GM13976 (cell line): Measurements from ENCODE around the gene AKAP13.

Source experiments
- DNase-seq: peaks from one replicate; pipeline ENCODE4 v3.0.0; 2012; ENCODE audit warnings: low spot score
- in situ Hi-C: fragments of 300-500 bp; cut with MboI; formaldehyde crosslinking; loops from one replicate; pipeline ENCODE4 v1.12.0; 2022; ENCODE audit warnings: low sequenced_read_pairs, mixed read lengths, inconsistent platforms; ENCODE audit not compliant: unreplicated experiment
- TF ChIP-seq, protein P1 (sequence below): IDR thresholded peaks from 2 replicates; pipeline ENCODE4 v1.5.1; 2012; ENCODE audit warnings: borderline replicate concordance, mild to moderate bottlenecking; ENCODE audit not compliant: insufficient read depth; ENCODE audit errors: extremely low read depth, missing control alignments, control extremely low read depth

Gene AKAP13

GRCh38 chr15:85422607-85423006 lies 42.2 kb downstream of the AKAP13 start:
- in situ Hi-C loops: loop anchor here (10.0 kb wide), 1 partner anchor 52 kb away; no protein-coding TSS in a partner anchor
- TF ChIP-seq, protein P1, sequence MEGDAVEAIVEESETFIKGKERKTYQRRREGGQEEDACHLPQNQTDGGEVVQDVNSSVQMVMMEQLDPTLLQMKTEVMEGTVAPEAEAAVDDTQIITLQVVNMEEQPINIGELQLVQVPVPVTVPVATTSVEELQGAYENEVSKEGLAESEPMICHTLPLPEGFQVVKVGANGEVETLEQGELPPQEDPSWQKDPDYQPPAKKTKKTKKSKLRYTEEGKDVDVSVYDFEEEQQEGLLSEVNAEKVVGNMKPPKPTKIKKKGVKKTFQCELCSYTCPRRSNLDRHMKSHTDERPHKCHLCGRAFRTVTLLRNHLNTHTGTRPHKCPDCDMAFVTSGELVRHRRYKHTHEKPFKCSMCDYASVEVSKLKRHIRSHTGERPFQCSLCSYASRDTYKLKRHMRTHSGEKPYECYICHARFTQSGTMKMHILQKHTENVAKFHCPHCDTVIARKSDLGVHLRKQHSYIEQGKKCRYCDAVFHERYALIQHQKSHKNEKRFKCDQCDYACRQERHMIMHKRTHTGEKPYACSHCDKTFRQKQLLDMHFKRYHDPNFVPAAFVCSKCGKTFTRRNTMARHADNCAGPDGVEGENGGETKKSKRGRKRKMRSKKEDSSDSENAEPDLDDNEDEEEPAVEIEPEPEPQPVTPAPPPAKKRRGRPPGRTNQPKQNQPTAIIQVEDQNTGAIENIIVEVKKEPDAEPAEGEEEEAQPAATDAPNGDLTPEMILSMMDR: no peak
- DNase-seq: no peak

DNA sequence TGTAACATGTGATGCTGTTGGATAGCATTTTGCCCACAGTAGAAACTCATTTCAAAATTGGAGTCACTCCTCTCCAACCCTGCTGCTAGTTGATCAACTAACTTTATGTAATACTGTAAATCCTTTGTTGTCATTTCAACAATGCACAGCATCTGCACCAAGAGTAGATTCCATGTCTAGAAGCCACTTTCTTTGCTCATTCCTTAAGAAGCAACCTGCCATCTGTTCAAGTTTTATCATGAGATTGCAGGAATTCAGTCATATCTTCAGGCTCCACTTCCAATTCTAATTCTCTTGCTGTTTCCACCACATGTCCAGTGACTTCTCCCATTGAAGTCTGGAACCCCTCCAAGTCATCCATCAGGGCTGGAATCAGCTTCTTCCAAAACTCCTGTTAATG lies 42.9 kb downstream of the AKAP13 start:
- TF ChIP-seq, protein P1: no peak
- in situ Hi-C loops: loop anchor here (10.0 kb wide), 1 partner anchor 52 kb away; no protein-coding TSS in a partner anchor
- no peak for DNase-seq

DNA sequence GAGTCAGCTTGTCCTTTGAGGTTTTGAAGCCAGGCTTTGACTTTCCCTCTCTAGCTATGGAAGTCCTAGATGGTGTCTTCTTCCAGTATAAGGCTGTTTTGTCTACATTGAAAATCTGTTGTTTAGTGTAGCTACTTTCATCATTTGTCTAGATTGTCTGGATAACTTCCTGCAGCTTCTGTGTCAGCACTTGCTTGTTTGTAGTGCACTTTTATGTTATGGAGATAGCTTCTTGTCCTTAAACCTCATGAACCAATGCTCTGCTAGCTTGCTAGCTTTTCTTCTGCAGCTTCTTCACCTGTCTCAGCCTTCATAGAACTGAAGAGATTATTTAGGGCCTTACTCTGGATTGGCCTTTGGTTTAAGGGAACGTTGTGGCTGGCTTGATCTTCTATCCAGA lies 43.8 kb downstream of the AKAP13 start:
- in situ Hi-C loops: loop anchor here (10.0 kb wide), 1 partner anchor 51 kb away; no protein-coding TSS in a partner anchor
- TF ChIP-seq, protein P1: no peak
- DNase-seq: no peak

DNA sequence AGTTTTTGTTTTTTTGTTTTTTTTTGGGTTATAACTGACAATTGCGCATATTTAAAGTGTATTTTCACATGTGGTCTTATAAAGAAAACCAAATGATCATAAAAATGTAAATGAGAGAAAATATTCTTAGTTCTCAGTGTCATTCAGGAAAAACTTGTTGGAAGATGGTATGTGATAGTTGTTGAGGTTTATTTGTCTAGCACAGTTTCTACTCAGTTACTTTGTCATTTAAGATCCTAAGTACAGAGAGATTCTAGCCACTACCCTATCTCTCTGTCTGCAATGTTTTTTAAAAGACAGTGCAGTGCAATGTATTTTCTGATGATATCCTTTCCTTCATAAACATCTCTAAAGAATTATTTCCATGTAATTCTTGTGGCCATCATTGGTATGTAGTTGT lies 46.1 kb downstream of the AKAP13 start:
- in situ Hi-C loops: loop anchor here (10.0 kb wide), 1 partner anchor 48 kb away; no protein-coding TSS in a partner anchor
- TF ChIP-seq, protein P1: no peak
- no peak for DNase-seq

DNA sequence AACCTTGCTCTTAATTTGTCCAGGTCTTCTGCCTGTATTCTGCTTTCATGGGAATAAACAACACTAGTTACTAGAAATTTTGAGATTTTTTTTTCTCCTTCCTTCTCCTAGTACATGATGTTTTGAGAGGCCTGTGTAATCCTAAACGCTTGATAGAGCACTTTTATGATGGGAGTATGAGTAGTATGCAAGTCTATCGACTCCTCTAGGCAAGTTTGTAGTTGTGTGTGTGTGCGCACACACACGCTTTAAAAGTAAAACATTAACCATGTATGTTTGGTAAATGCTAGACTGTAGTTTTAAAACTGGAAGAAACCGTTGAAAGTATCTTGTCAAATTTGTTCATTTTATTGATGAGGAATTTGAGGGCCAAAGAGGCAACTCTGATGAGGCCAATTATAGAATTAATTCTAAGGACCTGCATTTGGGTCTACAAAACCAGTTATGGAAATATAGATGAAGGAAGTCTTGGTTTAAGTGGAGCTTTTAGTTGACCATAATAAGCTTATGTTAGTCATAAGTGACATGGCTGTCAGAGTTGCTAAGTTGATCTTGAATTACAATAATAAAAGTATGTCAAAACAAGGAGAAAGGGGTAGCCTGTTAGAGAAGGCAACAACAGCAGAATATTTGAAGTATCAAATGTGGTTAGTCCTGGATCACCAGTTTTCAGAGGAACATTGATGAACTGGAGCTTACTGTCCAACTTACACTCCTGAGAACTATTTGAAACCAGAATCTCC lies 47.1 kb downstream of the AKAP13 start:
- TF ChIP-seq, protein P1: no peak
- no peak for DNase-seq
- in situ Hi-C loops: loop anchor here (10.0 kb wide), 1 partner anchor 47 kb away; no protein-coding TSS in a partner anchor

DNA sequence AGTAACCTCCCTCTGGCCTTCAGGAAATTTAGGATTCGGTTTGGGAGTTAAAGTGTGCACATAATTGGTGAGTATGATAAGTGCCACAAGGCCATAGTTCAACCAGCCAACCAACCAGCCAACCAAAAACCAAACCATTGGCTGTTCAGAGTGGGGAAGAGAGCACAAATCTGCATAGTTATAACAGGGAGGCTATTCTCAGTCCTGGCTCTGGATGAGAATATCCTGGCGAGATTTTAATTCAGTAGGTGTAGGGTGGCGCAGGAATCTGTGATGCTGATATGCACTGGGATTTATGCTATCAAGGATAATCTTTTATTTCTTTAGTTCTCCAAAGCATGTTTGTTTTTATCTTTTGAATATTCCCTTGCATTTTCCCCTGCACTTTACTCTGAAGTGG lies 49.1 kb downstream of the AKAP13 start:
- in situ Hi-C loops: loop anchor here (10.0 kb wide), 1 partner anchor 45 kb away; no protein-coding TSS in a partner anchor
- no peak for DNase-seq
- TF ChIP-seq, protein P1: no peak
